Measurements from ENCODE around the gene JAKMIP1.

The JAKMIP1 gene

DNA sequence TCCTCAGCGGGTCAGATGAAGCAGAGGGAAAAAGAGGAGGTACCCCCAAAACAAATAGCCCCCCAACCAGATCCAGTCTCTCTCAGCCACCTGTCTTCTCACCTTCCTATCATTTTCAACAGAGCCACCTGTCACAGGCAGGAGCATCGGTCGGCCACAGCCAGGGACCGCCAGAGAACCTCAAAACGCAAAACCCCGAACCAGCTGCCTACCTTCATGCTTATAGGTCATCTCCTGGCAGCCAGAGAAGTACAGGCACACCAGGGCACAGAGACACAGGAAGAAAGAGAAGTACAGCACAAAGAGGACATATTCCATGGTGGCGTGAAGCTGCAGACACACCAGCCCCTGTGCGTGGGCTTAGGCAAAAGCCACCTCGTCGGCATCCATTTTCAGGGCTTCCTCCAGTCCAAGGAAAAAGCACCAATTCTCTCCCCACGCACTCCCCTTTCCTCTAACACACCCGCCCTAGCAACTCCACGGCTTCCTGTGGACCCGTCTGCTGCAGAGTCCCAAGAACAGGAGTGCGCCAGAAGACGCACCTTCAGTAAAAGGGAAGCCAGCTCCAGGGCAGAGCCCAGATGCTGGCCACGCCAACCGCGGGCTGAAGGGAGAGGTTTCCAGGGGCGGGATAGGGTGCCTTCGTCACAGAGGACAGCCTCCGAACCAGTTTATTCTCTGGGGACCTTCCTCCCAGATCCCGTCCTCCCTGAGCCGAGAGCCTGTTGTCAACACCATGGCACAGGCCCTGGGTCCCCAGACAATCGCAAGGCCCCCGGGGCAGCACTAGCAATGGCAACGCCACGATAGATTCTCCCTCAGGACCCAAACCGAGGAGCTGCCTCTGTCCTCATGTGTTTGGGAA lies 130.3 kb downstream of the JAKMIP1 start:
- H3F3A ChIP-seq (ENCODE audit: low read depth), result no peaks in the 10 kb centered on the region
- no peaks in the 10 kb centered on the region for H3K79me2 ChIP-seq (ENCODE audit: insufficient read depth, low read length)
- H3K27me3 ChIP-seq (ENCODE audit: insufficient read depth, low read length, poor library complexity, severe bottlenecking), result no peaks in the 10 kb centered on the region
- no peak overlapping the region for H2AFZ ChIP-seq (ENCODE audit: low read length)
- TF ChIP-seq EZH2phosphoT487 (IDR thresholded peaks at IDR 0.05; ENCODE audit: borderline replicate concordance), result no peak
- TF ChIP-seq, protein P1, sequence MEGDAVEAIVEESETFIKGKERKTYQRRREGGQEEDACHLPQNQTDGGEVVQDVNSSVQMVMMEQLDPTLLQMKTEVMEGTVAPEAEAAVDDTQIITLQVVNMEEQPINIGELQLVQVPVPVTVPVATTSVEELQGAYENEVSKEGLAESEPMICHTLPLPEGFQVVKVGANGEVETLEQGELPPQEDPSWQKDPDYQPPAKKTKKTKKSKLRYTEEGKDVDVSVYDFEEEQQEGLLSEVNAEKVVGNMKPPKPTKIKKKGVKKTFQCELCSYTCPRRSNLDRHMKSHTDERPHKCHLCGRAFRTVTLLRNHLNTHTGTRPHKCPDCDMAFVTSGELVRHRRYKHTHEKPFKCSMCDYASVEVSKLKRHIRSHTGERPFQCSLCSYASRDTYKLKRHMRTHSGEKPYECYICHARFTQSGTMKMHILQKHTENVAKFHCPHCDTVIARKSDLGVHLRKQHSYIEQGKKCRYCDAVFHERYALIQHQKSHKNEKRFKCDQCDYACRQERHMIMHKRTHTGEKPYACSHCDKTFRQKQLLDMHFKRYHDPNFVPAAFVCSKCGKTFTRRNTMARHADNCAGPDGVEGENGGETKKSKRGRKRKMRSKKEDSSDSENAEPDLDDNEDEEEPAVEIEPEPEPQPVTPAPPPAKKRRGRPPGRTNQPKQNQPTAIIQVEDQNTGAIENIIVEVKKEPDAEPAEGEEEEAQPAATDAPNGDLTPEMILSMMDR (conservative IDR thresholded peaks at IDR 0.05; ENCODE audit: low read length), result no peak
- H3K9ac ChIP-seq (ENCODE audit: low read depth, low read length, poor library complexity, severe bottlenecking), result no peak overlapping the region
- no peak overlapping the region for H3K4me3 ChIP-seq (ENCODE audit: low read length, poor library complexity, severe bottlenecking)
- H4K20me1 ChIP-seq (ENCODE audit: insufficient read depth, low read length, poor library complexity, severe bottlenecking), result no peaks in the 10 kb centered on the region
- H3K36me3 ChIP-seq (ENCODE audit: insufficient read depth, low read length), result no peaks in the 10 kb centered on the region
- H3K4me2 ChIP-seq (ENCODE audit: low read depth, low read length, poor library complexity, severe bottlenecking), result no peak overlapping the region
- no peaks in the 10 kb centered on the region; the same call in 1 of the 2 replicates for H3K9me3 ChIP-seq (ENCODE audit: insufficient read depth, low read depth, low read length)
- H3K4me1 ChIP-seq (ENCODE audit: insufficient read depth, low read length, poor library complexity, severe bottlenecking), result no peaks in the 10 kb centered on the region
- no peaks in the 10 kb centered on the region for H3K9me2 ChIP-seq (replicated peaks; ENCODE audit: low read depth, low read length)

DNA sequence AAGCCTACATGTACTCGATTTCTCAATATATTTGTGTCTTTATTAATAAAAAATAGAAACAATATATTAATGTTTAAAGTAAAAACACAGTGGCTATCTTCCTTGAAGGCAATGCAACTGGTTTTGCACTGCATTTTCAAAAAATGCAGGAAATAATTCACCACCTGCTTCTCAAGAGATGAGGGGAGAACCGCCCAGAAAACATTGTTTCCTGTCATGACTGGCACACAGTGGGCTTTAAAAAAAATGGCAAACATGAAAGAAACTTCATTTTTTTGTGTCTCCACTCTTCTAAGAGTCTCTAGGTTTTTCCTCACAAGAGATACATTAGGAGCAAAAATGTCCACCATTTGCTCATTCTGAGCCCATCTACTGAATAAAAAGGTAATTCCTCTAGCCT lies 131.4 kb downstream of the JAKMIP1 start:
- no peaks in the 10 kb centered on the region for H3F3A ChIP-seq (ENCODE audit: low read depth)
- H3K9me3 ChIP-seq (ENCODE audit: insufficient read depth, low read depth, low read length), result no peaks in the 10 kb centered on the region; the same call in 1 of the 2 replicates
- no peaks in the 10 kb centered on the region for H3K79me2 ChIP-seq (ENCODE audit: insufficient read depth, low read length)
- no peaks in the 10 kb centered on the region for H3K4me1 ChIP-seq (ENCODE audit: insufficient read depth, low read length, poor library complexity, severe bottlenecking)
- H3K4me2 ChIP-seq (ENCODE audit: low read depth, low read length, poor library complexity, severe bottlenecking), result no peak overlapping the region
- no peaks in the 10 kb centered on the region for H4K20me1 ChIP-seq (ENCODE audit: insufficient read depth, low read length, poor library complexity, severe bottlenecking)
- H3K9me2 ChIP-seq (replicated peaks; ENCODE audit: low read depth, low read length), result no peaks in the 10 kb centered on the region
- H3K4me3 ChIP-seq (ENCODE audit: low read length, poor library complexity, severe bottlenecking), result no peak overlapping the region
- TF ChIP-seq, protein P1 (conservative IDR thresholded peaks at IDR 0.05; ENCODE audit: low read length), result no peak
- TF ChIP-seq EZH2phosphoT487 (IDR thresholded peaks at IDR 0.05; ENCODE audit: borderline replicate concordance), result no peak
- no peak overlapping the region for H3K9ac ChIP-seq (ENCODE audit: low read depth, low read length, poor library complexity, severe bottlenecking)
- H3K27me3 ChIP-seq (ENCODE audit: insufficient read depth, low read length, poor library complexity, severe bottlenecking), result no peaks in the 10 kb centered on the region
- H3K36me3 ChIP-seq (ENCODE audit: insufficient read depth, low read length), result no peaks in the 10 kb centered on the region
- H2AFZ ChIP-seq (ENCODE audit: low read length), result no peak overlapping the region

DNA sequence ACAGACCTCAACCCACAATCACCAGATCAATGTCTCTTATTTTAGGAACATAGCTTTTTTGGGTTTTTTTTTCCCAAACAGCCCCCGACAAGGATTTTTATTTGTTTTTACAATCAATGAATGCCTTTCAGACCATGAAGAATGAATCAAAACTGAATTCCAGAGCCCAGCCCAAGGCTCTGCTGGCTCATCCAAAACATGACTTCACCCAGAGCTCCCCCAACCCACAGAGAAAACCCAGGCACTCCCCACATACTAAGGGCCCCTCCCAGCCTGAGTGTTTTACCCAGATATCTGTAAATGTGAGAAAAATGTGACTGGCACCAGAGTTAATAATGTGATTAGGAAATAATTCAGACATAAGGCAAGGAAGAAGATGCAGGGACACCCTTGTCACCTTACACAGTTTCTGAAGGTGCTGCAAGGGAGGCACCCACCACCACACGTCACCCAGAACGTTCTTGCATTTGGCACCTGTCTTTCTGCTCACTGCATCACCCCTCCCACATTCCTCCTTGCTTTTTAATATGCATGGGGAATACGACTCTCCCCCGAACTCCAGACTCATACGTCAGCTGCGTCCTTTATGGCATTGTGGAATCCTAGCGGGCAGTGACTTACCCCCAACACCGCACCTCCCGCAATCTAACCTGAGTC lies 134.3 kb downstream of the JAKMIP1 start:
- H4K20me1 ChIP-seq (ENCODE audit: insufficient read depth, low read length, poor library complexity, severe bottlenecking), result no peaks in the 10 kb centered on the region
- H3K4me1 ChIP-seq (ENCODE audit: insufficient read depth, low read length, poor library complexity, severe bottlenecking), result no peaks in the 10 kb centered on the region
- H3K79me2 ChIP-seq (ENCODE audit: insufficient read depth, low read length), result no peaks in the 10 kb centered on the region
- H3F3A ChIP-seq (ENCODE audit: low read depth), result no peaks in the 10 kb centered on the region
- H2AFZ ChIP-seq (ENCODE audit: low read length), result no peak overlapping the region
- peaks cover 3% of the 10 kb centered on the region; the same call in 1 of the 2 replicates for H3K9me3 ChIP-seq (ENCODE audit: insufficient read depth, low read depth, low read length)
- H3K4me2 ChIP-seq (ENCODE audit: low read depth, low read length, poor library complexity, severe bottlenecking), result no peak overlapping the region
- no peaks in the 10 kb centered on the region for H3K27me3 ChIP-seq (ENCODE audit: insufficient read depth, low read length, poor library complexity, severe bottlenecking)
- no peaks in the 10 kb centered on the region for H3K9me2 ChIP-seq (replicated peaks; ENCODE audit: low read depth, low read length)
- H3K4me3 ChIP-seq (ENCODE audit: low read length, poor library complexity, severe bottlenecking), result no peak overlapping the region
- H3K36me3 ChIP-seq (ENCODE audit: insufficient read depth, low read length), result no peaks in the 10 kb centered on the region
- H3K9ac ChIP-seq (ENCODE audit: low read depth, low read length, poor library complexity, severe bottlenecking), result no peak overlapping the region
- TF ChIP-seq, protein P1 (conservative IDR thresholded peaks at IDR 0.05; ENCODE audit: low read length), result no peak
- no peak for TF ChIP-seq EZH2phosphoT487 (IDR thresholded peaks at IDR 0.05; ENCODE audit: borderline replicate concordance)

All from Loucy (cell line).